ENCODE measurements around the gene SNCAIP. TPM values are rescaled to one million over a fixed set of nuclear protein-coding genes. Genes with fewer than 3 reads are reported as not detected.
A peak's percentile ranks its signal among the peaks of the same experiment; 100 is the strongest.

Gene SNCAIP
- total and polyA plus RNA-seq, 12 donors: 0.54 to 2.5 (median 1.4) TPM

GRCh38 chr5:122306461-122306860, 5.6 kb upstream of the SNCAIP start:
- Histone ChIP-seq H3K27ac (no peak overlapping the region), H3K9me3 (peaks cover 0 to 6% (median 0%) of the 10 kb centered on the region in 11 donors), H3K27me3 (peaks cover 0 to 21% (median 3%) of the 10 kb centered on the region in 7 donors), H3K4me3 (no peak overlapping the region), H3K4me1 (no peaks in the 10 kb centered on the region), H3K36me3 (no peaks in the 10 kb centered on the region)
- ATAC-seq (no peak), DNase-seq (no peak)
- WGBS, 2 donors: 51 to 62% methylated on average over 2 of the region's 2 CpGs
- intact Hi-C loops (cut with DNase I): no loop called here
- TF ChIP-seq CTCF (IDR thresholded peaks at IDR 0.05): no peak

- 55 to 59% methylated on average over 7 of the region's 7 CpGs for WGBS, 2 donors
- peak overlapping the region in 6 of 10 donors; percentile 10 to 61 (median 47) for H3K27ac ChIP-seq
- TF ChIP-seq CTCF (IDR thresholded peaks at IDR 0.05): no peak
- peaks cover 0 to 62% (median 21%) of the 10 kb centered on the region in 7 donors for H3K27me3 ChIP-seq
- no peaks in the 10 kb centered on the region for H3K36me3 ChIP-seq
- no peak for DNase-seq
- H3K4me1 ChIP-seq: peaks cover 0 to 27% (median 15%) of the 10 kb centered on the region in 9 donors
- intact Hi-C loops (cut with DNase I): loop anchor here in 2 of 10 donors (5.0 to 10.0 kb wide), 2 partner anchors 116 to 119 kb away; no protein-coding TSS in a partner anchor
- ATAC-seq: peak in 7 of 8 donors; percentile 11 to 40 (median 17)
- H3K9me3 ChIP-seq: peaks cover 0 to 6% (median 0%) of the 10 kb centered on the region in 11 donors
- peak overlapping the region in 3 of 10 donors; percentile 51 to 75 (median 52) for H3K4me3 ChIP-seq
Measured at GRCh38 chr5:122310889-122311288, 1.1 kb upstream of the SNCAIP start.

DNA sequence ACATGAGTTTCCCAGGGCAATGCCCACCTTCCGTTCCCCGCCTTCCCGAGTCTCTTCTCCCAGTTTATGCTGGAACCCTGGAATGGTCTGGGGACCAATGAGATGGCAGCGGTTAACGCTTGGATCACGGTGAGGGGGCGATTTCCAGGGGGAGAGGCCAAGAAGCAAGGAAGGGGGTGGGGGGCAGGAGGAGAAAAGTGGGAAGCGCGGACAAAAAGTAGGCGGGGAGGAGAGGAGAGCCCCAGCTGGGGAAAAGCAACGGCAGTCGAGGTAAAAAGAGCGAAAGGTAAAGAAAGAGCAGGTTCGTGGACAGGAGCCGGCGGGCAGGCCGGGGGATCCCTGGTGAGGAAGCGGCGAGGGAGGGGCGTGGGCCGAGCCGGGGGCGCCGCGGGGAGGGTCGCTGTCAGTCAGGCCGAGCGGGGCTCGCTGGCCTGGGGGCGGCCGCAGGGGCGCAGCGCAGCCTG, 508 bp upstream of the SNCAIP start:
- H3K36me3 ChIP-seq: no peaks in the 10 kb centered on the region
- peak in 3 of 8 donors; percentile 3 to 7 (median 5) for ATAC-seq
- 2 to 4% methylated on average over 29 to 32 of the region's 33 CpGs for WGBS, 2 donors
- H3K4me3 ChIP-seq: peak overlapping the region in 9 of 10 donors; percentile 24 to 75 (median 52)
- DNase-seq: peak in 1 of 2 donors; percentile 8
- H3K4me1 ChIP-seq: peaks cover 0 to 27% (median 15%) of the 10 kb centered on the region in 9 donors
- intact Hi-C loops (cut with DNase I): loop anchor here in 2 of 10 donors (5.0 to 10.0 kb wide), 2 partner anchors 117 to 119 kb away; no protein-coding TSS in a partner anchor
- peaks cover 0 to 68% (median 27%) of the 10 kb centered on the region in 7 donors for H3K27me3 ChIP-seq
- peak overlapping the region in 6 of 10 donors; percentile 10 to 61 (median 47) for H3K27ac ChIP-seq
- peaks cover 0 to 6% (median 0%) of the 10 kb centered on the region in 11 donors for H3K9me3 ChIP-seq
- no peak for TF ChIP-seq CTCF (IDR thresholded peaks at IDR 0.05)

- no peak for TF ChIP-seq CTCF (IDR thresholded peaks at IDR 0.05)
- Histone ChIP-seq H3K4me1 (peaks cover 0 to 27% (median 15%) of the 10 kb centered on the region in 9 donors), H3K27ac (peak overlapping the region; percentile 34 to 73 (median 61)), H3K9me3 (peaks cover 0 to 6% (median 0%) of the 10 kb centered on the region in 11 donors), H3K4me3 (peak overlapping the region; percentile 54 to 87 (median 63)), H3K36me3 (no peaks in the 10 kb centered on the region), H3K27me3 (peaks cover 0 to 68% (median 30%) of the 10 kb centered on the region in 7 donors)
- 3 to 6% methylated on average over 31 of the region's 31 CpGs for WGBS, 2 donors
- ATAC-seq (peak; percentile 49 to 71 (median 58)), DNase-seq (peak; percentile 8 to 16)
- intact Hi-C loops (cut with DNase I): loop anchor here in 2 of 10 donors (5.0 to 10.0 kb wide), 2 partner anchors 118 to 120 kb away; no protein-coding TSS in a partner anchor
Measured at GRCh38 chr5:122312591-122313406, 762 bp downstream of the SNCAIP start.
